ENCODE measurements around the gene FXN. TPM values are rescaled to one million over a fixed set of nuclear protein-coding genes. Genes with fewer than 3 reads are reported as not detected.

Gene FXN
- polyA plus RNA-seq, 1 of the 3 experiments (the other 2 are of a cell fraction) = 15.7 TPM

GRCh38 chr9:69036799-69037198 lies 1.2 kb downstream of the FXN start:
- H3K9me2 ChIP-seq = no peaks in the 10 kb centered on the region
- peaks cover 3% of the 10 kb centered on the region for H3F3A ChIP-seq (replicated peaks; ENCODE audit: insufficient read depth)
- ChIA-PET POLR2A (interaction anchor here (1.1 kb wide), 1 partner anchor 156 kb away, joined by 4 read pairs; no protein-coding TSS in a partner anchor), CTCF (interaction anchor here (1.0 to 6.3 kb wide), 6 partner anchors 10 to 168 kb away, joined by 3 to 67 read pairs (median 5); no protein-coding TSS in a partner anchor)
- H3K36me3 ChIP-seq (replicated peaks in 1 of 2; ENCODE audit: control insufficient read depth in 1 of 2, insufficient read depth in 2 of 2, low read length in 1 of 2) = no peaks in the 10 kb centered on the region
- H3K27me3 ChIP-seq (ENCODE audit: insufficient read depth) = no peaks in the 10 kb centered on the region
- peak overlapping the region; percentile 76 for H3K4me2 ChIP-seq
- H4K20me1 ChIP-seq (ENCODE audit: insufficient read depth) = no peaks in the 10 kb centered on the region
- no peaks in the 10 kb centered on the region for H3K9me3 ChIP-seq
- peak overlapping the region; percentile 67 to 82 for H3K4me3 ChIP-seq (ENCODE audit: low read depth in 2 of 2, low read length in 1 of 2)
- peak overlapping the region; percentile 59; the same call in 1 of the 2 replicates for H3K9ac ChIP-seq
- TF ChIP-seq FOXM1 (IDR thresholded peaks at IDR 0.05; ENCODE audit: low read depth) (no peak), PBX3 (IDR thresholded peaks at IDR 0.05) (no peak), EP300 (IDR thresholded peaks at IDR 0.05; ENCODE audit: borderline replicate concordance in 1 of 2, low read depth in 1 of 2, low read length in 1 of 2) (no peak), MXI1 (IDR thresholded peaks at IDR 0.05; ENCODE audit: low read depth, low read length) (no peak)
- peaks cover 0 to 7% of the 10 kb centered on the region in 2 experiments; a peak in 1 of 4 replicates for H3K4me1 ChIP-seq (ENCODE audit: control insufficient read depth in 1 of 2, insufficient read depth in 2 of 2, low read depth in 1 of 2, low read length in 1 of 2)
- H3K79me2 ChIP-seq (ENCODE audit: insufficient read depth) = peaks cover 16% of the 10 kb centered on the region; the same call in 1 of the 2 replicates
- H2AFZ ChIP-seq (ENCODE audit: low read depth) = peak overlapping the region; percentile 71; the same call in 1 of the 2 replicates
- no peak for DNase-seq
- no peak overlapping the region for H3K27ac ChIP-seq (ENCODE audit: low read depth in 2 of 2, low read length in 1 of 2)
- 88% methylated on average over 10 of the region's 10 CpGs for WGBS (ENCODE audit: low lambda C conversion rate)

- 94% methylated on average over 2 of the region's 2 CpGs for WGBS (ENCODE audit: low lambda C conversion rate)
- Histone ChIP-seq H3K4me2 (no peak overlapping the region), H3K9me2 (no peaks in the 10 kb centered on the region), H3K36me3 (replicated peaks in 1 of 2; ENCODE audit: control insufficient read depth in 1 of 2, insufficient read depth in 2 of 2, low read length in 1 of 2) (no peaks in the 10 kb centered on the region), H3K27ac (ENCODE audit: low read depth in 2 of 2, low read length in 1 of 2) (no peak overlapping the region), H3K9me3 (no peaks in the 10 kb centered on the region), H3K4me1 (ENCODE audit: control insufficient read depth in 1 of 2, insufficient read depth in 2 of 2, low read depth in 1 of 2, low read length in 1 of 2) (peaks cover 7 to 14% of the 10 kb centered on the region in 2 experiments; a peak in 2 of 4 replicates), H3K27me3 (ENCODE audit: insufficient read depth) (no peaks in the 10 kb centered on the region), H2AFZ (ENCODE audit: low read depth) (no peak overlapping the region), H3K79me2 (ENCODE audit: insufficient read depth) (peaks cover 16% of the 10 kb centered on the region; the same call in 1 of the 2 replicates), H3K4me3 (ENCODE audit: low read depth in 2 of 2, low read length in 1 of 2) (no peak overlapping the region), H3K9ac (no peak overlapping the region), H4K20me1 (ENCODE audit: insufficient read depth) (no peaks in the 10 kb centered on the region), H3F3A (replicated peaks; ENCODE audit: insufficient read depth) (no peaks in the 10 kb centered on the region)
- DNase-seq = no peak
- ChIA-PET CTCF (interaction anchor here (4.1 kb wide), 1 partner anchor 153 kb away, joined by 21 read pairs; no protein-coding TSS in a partner anchor), POLR2A (no interaction called here)
- TF ChIP-seq EZH2phosphoT487 (IDR thresholded peaks at IDR 0.05; ENCODE audit: borderline replicate concordance, low read depth) (no peak), CTCF (IDR thresholded peaks at IDR 0.05) (no peak), JUND (IDR thresholded peaks at IDR 0.05) (no peak), NRF1 (IDR thresholded peaks at IDR 0.05; ENCODE audit: low read depth, low read length) (no peak), NFIC (IDR thresholded peaks at IDR 0.05; ENCODE audit: borderline replicate concordance) (no peak), MXI1 (IDR thresholded peaks at IDR 0.05; ENCODE audit: low read depth, low read length) (no peak), RFX5 (IDR thresholded peaks at IDR 0.05; ENCODE audit: low read length) (no peak), IRF3 (IDR thresholded peaks at IDR 0.05; ENCODE audit: low read depth, low read length) (no peak), TAF1 (IDR thresholded peaks at IDR 0.05; ENCODE audit: borderline replicate concordance, low read depth, low read length) (no peak), SIN3A (IDR thresholded peaks at IDR 0.05; ENCODE audit: borderline replicate concordance, low read depth, low read length) (no peak), TCF12 (IDR thresholded peaks at IDR 0.05) (no peak), RXRA (IDR thresholded peaks at IDR 0.05; ENCODE audit: borderline replicate concordance, low read depth) (no peak)
Measured at GRCh38 chr9:69040646-69041045, 5.1 kb downstream of the FXN start.
